H1 (cell line): Measurements from ENCODE around the gene KIR3DL1. TPM values are rescaled to one million over a fixed set of nuclear protein-coding genes. Genes with fewer than 3 reads are reported as not detected.

Experiments used
- HDAC2 ChIP-seq, 2 experiments: fragments of 300-600 bp in 1 of 2; sonication (generic) in 1 of 2; IDR thresholded peaks; 2 replicates each; pipeline ENCODE4 v1.6.1; 2011 to 2012; ENCODE audit warnings: low read depth in 2 of 2, low read length in 2 of 2, mild to moderate bottlenecking in 2 of 2, moderate library complexity in 2 of 2, borderline replicate concordance in 1 of 2, inconsistent platforms in 1 of 2
- RXRA ChIP-seq: IDR thresholded peaks from 2 replicates; pipeline ENCODE4 v1.6.1; 2011; ENCODE audit warnings: low read depth, mild to moderate bottlenecking, low read length, moderate library complexity; ENCODE audit not compliant: insufficient read depth
- polyA plus RNA-seq, 7 experiments: library from polyadenylated mRNA; depleted of rRNA in 3 of 7; stranded (reverse) in 5 of 7; unstranded in 2 of 7; fragments of >200 nt in 5 of 7; fragments of 200-250 nt in 2 of 7; gene quantifications; 1 replicate in 5 of 7; 2 replicates in 1 of 7; 4 replicates in 1 of 7; pipeline versions ENCODE4 v1.2.1 to v1.2.3, GENCODE V29; 2011 to 2013; ENCODE audit warnings: missing spikeins in 2 of 7, mixed read lengths in 2 of 7
- total RNA-seq: library from RNA; stranded (reverse); fragmentation: NEBNext Ultra II Directional; extraction: Animal tissue kit (Norgen Biotek cat#: 25700); gene quantifications from 2 replicates; pipeline ENCODE4 v1.2.1, GENCODE V29; 2021

KIR3DL1 gene
- total and polyA plus RNA-seq, 2 of the 8 experiments (the other 6 are each of a cell fraction or from before 2014, with no cell fraction given): not detected

- TF ChIP-seq RXRA (no peak), HDAC2 (IDR thresholded peaks at IDR 0.05; ENCODE audit: borderline replicate concordance in 1 of 2, low read depth in 2 of 2, low read length in 2 of 2) (no peak)
These were observed 59.2 kb downstream of the KIR3DL1 start (continued) for GRCh38 chr19:54875506-54875905.
